A549 (cell line): ENCODE measurements around the gene CALCA.

Experiments used
- CEBPB ChIP-seq, 2 experiments: fragments of >200 bp in 1 of 2; sonication (Bioruptor Twin) in 1 of 2; formaldehyde crosslinking in 1 of 2; IDR thresholded peaks; 2 replicates each; pipeline ENCODE4 v1.6.1; 2012 to 2016
- ESRRA ChIP-seq: fragments of 150-350 bp; IDR thresholded peaks from 2 replicates; pipeline ENCODE4 v1.6.1; 2014; ENCODE audit warnings: mild to moderate bottlenecking, low read length, borderline replicate concordance
- RAD21 ChIP-seq, 2 experiments: fragments of >200 bp in 1 of 2; sonication (Bioruptor Twin) in 1 of 2; formaldehyde crosslinking in 1 of 2; IDR thresholded peaks in 1 of 2; conservative IDR thresholded peaks in 1 of 2; 2 replicates in 1 of 2; 3 replicates in 1 of 2; pipeline ENCODE4 v1.6.1; 2012 to 2018; ENCODE audit warnings: inconsistent platforms in 1 of 2
- ZNF302 ChIP-seq: fragments of 250-450 bp; sonication (Bioruptor Pico); IDR thresholded peaks from 2 replicates; pipeline ENCODE4 v1.9.0; 2021; ENCODE audit warnings: inconsistent platforms, mild to moderate bottlenecking, moderate library complexity
- TF ChIP-seq, protein P1 (sequence below): fragments of >200 bp; sonication (Bioruptor Twin); formaldehyde crosslinking; IDR thresholded peaks from 3 replicates; pipeline ENCODE4 v1.5.1; 2016
- TF ChIP-seq, protein P2 (sequence below): IDR thresholded peaks from 2 replicates; pipeline ENCODE4 v1.6.1; 2012
- TF ChIP-seq, protein P3 (sequence below): fragments of 200-600 bp; sonication (generic); IDR thresholded peaks from 2 replicates; pipeline ENCODE4 v1.6.1; 2016; ENCODE audit warnings: antibody characterized with exemption, mild to moderate bottlenecking, moderate library complexity

DNA sequence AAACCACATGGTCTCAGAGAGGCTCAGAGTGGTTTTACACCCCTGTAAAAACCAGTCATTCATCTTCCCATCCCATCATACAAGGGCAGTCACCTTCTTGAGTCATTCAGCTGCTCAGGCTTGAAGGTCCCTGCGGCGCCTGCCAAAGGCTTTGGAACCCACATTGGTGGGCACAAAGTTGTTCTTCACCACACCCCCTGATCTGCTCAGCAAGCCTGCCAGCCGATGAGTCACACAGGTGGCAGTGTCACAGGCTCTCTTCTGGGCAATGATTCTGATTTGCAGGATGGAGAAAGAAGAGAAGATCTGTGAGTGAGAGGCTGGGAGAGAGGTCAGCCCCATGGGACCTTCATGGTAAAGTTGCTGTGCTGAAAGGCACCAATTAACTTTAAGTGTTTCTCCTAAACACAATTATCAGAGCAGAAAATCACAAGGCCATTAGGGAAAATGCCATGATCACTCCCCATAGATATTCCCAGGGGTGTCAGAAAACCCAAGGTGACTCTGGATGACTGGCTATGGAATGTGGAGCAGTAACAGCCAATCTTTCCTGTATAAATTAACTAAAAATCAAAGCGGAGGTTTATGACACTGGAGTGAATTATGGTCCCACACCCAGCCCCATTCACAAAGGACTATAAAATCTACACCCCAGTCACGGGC, 4.4 kb downstream of the CALCA start:
- TF ChIP-seq, protein P1, sequence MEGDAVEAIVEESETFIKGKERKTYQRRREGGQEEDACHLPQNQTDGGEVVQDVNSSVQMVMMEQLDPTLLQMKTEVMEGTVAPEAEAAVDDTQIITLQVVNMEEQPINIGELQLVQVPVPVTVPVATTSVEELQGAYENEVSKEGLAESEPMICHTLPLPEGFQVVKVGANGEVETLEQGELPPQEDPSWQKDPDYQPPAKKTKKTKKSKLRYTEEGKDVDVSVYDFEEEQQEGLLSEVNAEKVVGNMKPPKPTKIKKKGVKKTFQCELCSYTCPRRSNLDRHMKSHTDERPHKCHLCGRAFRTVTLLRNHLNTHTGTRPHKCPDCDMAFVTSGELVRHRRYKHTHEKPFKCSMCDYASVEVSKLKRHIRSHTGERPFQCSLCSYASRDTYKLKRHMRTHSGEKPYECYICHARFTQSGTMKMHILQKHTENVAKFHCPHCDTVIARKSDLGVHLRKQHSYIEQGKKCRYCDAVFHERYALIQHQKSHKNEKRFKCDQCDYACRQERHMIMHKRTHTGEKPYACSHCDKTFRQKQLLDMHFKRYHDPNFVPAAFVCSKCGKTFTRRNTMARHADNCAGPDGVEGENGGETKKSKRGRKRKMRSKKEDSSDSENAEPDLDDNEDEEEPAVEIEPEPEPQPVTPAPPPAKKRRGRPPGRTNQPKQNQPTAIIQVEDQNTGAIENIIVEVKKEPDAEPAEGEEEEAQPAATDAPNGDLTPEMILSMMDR: no peak
- TF ChIP-seq CEBPB (IDR thresholded peaks at IDR 0.05) (no peak), RAD21 (conservative IDR thresholded peaks at IDR 0.05 in 1 of 2, IDR thresholded peaks at IDR 0.05 in 1 of 2) (no peak), ESRRA (no peak), ZNF302 (no peak)
- TF ChIP-seq, protein P2, sequence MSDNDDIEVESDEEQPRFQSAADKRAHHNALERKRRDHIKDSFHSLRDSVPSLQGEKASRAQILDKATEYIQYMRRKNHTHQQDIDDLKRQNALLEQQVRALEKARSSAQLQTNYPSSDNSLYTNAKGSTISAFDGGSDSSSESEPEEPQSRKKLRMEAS: no peak
- TF ChIP-seq, protein P3, sequence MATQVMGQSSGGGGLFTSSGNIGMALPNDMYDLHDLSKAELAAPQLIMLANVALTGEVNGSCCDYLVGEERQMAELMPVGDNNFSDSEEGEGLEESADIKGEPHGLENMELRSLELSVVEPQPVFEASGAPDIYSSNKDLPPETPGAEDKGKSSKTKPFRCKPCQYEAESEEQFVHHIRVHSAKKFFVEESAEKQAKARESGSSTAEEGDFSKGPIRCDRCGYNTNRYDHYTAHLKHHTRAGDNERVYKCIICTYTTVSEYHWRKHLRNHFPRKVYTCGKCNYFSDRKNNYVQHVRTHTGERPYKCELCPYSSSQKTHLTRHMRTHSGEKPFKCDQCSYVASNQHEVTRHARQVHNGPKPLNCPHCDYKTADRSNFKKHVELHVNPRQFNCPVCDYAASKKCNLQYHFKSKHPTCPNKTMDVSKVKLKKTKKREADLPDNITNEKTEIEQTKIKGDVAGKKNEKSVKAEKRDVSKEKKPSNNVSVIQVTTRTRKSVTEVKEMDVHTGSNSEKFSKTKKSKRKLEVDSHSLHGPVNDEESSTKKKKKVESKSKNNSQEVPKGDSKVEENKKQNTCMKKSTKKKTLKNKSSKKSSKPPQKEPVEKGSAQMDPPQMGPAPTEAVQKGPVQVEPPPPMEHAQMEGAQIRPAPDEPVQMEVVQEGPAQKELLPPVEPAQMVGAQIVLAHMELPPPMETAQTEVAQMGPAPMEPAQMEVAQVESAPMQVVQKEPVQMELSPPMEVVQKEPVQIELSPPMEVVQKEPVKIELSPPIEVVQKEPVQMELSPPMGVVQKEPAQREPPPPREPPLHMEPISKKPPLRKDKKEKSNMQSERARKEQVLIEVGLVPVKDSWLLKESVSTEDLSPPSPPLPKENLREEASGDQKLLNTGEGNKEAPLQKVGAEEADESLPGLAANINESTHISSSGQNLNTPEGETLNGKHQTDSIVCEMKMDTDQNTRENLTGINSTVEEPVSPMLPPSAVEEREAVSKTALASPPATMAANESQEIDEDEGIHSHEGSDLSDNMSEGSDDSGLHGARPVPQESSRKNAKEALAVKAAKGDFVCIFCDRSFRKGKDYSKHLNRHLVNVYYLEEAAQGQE: no peak
